KBM-7 (cell line): ENCODE results near the gene ADGRL1.
"Not testable (repeated sequence)": the region's sequence is repeated elsewhere in the genome, so short reads cannot be mapped to it uniquely, and the experiment has no call there.

ENCODE experiments used
- DNase-seq: peaks from one replicate; pipeline ENCODE4 v3.0.0-alpha.2; 2015
- in situ Hi-C: fragments of 300-500 bp; cut with MboI; formaldehyde crosslinking; loops from 2 replicates; pipeline ENCODE4 v1.14.3; 2020; ENCODE audit warnings: low sequenced_read_pairs, low pct_unique_long_range_greater_than_20kb, mixed read lengths

ADGRL1 gene

DNA sequence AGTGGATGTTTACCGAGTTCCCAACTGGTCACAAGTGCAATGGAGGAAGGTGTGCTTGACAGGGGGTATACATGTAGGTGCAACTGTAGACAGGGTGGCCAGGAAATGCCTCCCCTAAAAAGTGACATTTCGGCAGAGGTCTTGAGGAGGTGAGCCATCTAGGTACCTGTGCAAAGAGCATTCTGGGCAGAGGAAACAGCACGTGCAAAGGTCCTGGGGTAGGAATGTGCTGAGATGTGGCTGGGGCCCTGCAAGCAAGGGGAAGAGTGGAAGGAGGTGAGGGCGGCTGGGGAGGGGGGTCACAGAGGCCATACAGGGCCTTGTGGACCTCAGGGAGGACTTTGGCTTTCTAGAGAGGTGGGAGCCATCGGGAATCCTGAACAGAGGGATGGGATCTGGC lies 8.1 kb downstream of the ADGRL1 start:
- in situ Hi-C loops: no loop called here
- DNase-seq: no peak

- DNase-seq, in situ Hi-C loops: not testable (repeated sequence)
Measured at GRCh38 chr19:14197288-14197687, 8.7 kb downstream of the ADGRL1 start.

DNA sequence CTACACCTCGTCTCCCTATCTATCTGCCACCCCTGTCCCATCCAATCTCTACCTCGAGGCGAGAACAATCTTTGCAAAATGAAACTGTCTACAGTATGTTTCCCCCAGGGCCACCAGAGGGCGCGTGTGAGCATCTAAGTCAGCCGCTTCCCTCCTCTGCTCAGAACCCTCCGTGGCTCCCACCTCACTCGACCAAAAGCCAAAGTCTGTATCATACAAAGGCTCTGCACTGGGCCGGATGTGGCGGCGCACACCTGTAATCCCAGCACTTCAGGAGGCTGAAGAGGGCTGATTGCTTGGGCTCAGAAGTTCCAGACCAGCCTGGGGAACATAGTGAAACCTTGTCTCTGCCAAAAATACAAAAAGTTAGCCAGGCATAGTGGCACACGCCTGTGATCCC lies 9.9 kb downstream of the ADGRL1 start:
- in situ Hi-C loops: not testable (repeated sequence)
- peak; percentile 61 for DNase-seq

DNA sequence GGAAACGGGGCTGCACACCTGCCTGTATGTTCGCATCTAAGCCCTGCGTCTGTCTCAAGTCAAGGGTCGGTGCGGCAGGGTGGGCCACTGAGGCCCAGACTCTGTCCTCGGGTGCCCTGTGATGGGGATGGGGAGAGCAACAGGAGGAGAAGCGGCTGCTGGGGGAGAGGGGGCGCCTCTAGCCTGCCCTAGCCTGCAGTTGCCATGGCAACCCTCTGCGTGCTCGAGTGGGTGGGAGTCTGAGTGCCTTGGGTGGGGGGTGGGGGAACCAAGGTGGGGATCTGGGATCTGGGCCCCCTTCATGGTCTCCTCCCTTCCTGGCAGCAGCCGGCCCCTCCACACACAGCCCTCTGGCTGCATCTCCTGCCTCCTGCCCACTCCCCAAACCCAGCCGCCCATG lies 10.8 kb downstream of the ADGRL1 start:
- DNase-seq, in situ Hi-C loops: not testable (repeated sequence)

DNA sequence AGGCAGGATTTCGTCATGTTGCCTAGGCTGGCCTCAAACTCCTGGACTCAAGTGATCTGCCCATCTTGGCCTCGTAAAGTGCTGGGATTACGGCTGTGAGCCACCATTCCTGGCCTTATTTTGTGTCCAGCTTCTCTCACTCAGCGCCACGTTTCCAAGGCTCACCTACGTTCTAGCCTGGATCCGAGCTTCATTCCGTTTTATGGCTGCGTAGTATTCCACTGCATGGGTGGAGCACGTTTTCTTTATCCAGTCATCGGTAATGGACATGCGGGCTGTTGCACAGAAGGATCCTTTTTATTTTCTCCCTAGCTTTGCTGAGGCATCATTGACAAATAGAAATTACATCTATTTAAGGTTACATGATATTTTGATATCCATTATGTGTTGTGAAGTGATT lies 16.6 kb downstream of the ADGRL1 start:
- in situ Hi-C loops: no loop called here
- DNase-seq: no peak

DNA sequence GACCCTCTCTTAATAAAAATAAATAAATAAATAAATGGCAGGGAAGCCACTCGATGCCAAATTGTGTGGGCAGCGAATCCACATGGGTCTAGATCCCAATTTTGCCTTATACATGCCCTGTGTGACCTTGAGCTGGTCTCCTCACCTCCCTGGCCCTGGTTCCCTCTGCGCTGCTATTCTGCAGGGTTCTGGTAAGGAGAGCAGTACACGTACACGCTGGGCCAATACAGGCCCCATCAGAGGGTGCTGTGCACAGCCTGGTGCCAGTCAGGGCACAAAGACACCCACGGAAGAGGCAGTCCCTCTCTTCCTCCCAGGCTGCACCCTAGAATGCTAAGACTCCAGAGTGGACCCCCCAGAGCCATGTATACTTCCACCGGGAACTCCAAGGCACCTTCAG lies 17.9 kb downstream of the ADGRL1 start:
- in situ Hi-C loops: not testable (repeated sequence)

DNA sequence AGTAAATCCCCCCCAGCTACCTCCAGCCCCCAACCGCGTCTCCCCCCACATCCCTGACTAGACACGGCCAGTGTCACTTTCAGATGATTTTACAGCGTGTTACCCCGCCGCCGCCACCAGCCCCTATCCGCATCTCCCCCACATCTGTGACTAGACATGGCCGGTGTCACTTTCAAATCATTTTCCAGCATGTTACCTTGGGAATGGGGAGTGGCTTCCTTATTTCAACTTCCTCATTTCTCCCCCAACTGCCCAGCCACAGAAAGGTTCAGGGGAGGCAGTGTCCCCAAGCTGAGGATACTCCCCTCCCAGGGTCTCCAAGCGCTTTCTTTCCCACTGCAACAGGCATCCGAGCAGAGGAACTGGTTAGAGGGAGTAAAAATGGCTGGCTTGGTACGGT lies 18.4 kb downstream of the ADGRL1 start:
- DNase-seq: peak; percentile 95

More for the DNA sequence above, 17.9 kb downstream of the ADGRL1 start:
- DNase-seq: not testable (repeated sequence)

DNA sequence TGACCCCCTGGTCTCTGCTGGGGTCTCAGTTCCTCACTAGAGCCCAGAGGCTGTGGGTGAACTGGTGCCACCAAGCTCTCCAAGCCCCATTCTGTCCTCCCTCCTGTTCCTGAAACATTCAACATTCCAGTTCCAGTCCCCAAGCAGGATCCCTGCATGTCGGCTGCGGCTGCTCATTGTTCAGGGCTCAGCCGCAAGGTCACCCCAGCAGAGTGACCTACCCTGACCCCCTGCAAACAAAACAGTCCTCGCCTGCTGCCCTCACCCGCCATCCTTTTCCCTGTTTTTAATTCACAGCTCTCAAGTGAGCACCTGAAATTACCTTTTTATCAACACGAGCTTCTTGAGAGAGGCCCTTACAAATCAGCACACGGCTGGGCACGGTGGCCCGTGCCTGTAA lies 19.3 kb downstream of the ADGRL1 start:
- in situ Hi-C loops, DNase-seq: not testable (repeated sequence)

More for the DNA sequence above, 18.4 kb downstream of the ADGRL1 start:
- in situ Hi-C loops: no loop called here

GRCh38 chr19:14185691-14186090 lies 20.3 kb downstream of the ADGRL1 start:
- in situ Hi-C loops: not testable (repeated sequence)

DNA sequence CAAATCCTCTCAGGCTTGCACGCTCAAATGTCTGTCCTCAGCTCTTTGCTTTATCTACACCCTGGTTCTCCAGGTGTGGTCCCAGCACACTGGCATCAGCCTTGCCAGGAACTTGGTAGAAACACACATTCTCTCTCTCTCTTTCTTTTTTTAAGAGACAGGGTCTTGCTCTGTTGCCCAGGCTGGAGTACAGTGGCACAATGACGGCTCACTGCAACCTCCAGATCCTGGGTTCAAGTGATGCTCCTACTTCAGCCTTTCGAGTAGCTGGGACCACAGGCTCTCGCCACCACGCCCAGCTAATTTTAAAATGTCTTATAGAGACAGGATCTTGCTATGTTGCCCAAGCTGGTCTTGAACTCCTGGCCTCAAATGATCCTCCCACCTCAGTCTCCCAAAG lies 20.8 kb downstream of the ADGRL1 start:
- DNase-seq: no peak
- in situ Hi-C loops: no loop called here

More at GRCh38 chr19:14185691-14186090, 20.3 kb downstream of the ADGRL1 start:
- DNase-seq: not testable (repeated sequence)

GRCh38 chr19:14183741-14184350 lies 22.1 kb downstream of the ADGRL1 start:
- in situ Hi-C loops: no loop called here
- DNase-seq: no peak

DNA sequence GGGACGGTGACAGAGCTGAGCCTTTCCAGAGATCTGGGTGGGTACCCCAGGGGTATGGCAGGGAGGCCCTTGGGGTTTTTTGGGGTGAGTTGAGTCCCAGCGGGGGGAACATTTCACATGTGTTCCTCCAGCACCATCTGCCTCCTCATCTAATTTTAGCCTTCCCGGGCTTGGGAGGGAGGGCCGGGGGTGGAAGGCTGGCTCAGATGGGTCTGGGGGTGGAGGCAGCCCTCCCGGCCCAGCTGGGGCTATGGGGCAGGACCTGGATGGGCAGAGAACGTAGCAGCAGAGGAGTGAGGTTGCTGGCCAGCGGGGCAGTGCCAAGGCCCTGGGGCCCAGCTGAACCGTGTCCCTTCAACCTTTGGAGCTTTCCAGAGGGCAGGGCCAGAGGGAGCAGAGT lies 23.5 kb downstream of the ADGRL1 start:
- in situ Hi-C loops: no loop called here
- no peak for DNase-seq

DNA sequence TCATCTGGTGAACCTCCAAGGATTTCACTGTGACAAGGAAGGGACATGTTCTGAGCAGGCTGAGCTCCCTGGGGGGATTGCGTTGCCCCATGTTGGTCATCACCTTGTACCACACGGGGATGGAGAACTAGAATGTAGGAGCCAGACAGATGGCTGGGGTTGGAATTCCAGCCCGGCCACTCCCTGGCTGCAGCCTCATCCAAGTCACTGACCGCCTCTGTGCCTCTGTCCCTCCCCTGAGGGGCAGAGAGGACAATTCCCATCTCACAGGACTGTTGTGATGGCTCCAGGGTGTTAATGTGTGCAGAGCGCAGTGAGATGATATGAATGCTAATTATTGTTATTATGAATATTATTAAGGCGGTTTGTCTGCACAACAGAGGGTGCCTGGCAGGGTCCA lies 24.1 kb downstream of the ADGRL1 start:
- in situ Hi-C loops: no loop called here
- DNase-seq: no peak

- DNase-seq, in situ Hi-C loops: not testable (repeated sequence)
Measured at GRCh38 chr19:14181199-14181598, 24.8 kb downstream of the ADGRL1 start.

DNA sequence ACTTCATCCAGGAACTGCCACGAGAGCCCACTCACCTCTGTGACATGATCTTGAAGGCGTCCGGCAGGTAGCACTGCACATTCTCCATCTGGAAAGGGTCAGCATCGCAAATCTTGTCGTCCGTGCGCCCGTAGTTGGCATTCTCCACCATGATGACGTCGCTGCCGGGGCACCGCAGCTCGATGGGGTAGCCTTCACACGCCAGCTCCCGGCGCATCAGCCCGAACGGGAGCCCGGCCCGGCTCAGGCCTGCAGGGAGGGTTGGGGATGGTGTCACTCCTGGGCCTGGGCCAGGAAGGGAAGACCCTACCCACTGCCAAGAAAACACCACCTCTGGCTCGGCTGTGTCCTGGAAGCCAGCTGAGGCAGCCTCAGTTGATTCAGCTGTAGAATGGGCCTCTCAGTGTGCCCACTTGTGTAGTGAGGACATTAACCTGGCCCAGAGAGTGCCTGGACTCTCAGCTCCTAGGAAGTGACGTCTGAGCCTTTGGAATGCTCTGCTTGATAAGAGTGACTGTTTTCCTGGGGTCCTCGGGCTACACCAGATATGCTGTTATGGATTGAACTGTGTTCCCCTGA lies 28.4 kb downstream of the ADGRL1 start:
- in situ Hi-C loops: no loop called here
- no peak for DNase-seq

- no peak for DNase-seq
Measured at GRCh38 chr19:14175351-14175792, 30.6 kb downstream of the ADGRL1 start.

GRCh38 chr19:14174883-14175282 lies 31.1 kb downstream of the ADGRL1 start:
- in situ Hi-C loops: no loop called here
- DNase-seq: no peak

More at GRCh38 chr19:14175351-14175792, 30.6 kb downstream of the ADGRL1 start:
- in situ Hi-C loops: no loop called here

DNA sequence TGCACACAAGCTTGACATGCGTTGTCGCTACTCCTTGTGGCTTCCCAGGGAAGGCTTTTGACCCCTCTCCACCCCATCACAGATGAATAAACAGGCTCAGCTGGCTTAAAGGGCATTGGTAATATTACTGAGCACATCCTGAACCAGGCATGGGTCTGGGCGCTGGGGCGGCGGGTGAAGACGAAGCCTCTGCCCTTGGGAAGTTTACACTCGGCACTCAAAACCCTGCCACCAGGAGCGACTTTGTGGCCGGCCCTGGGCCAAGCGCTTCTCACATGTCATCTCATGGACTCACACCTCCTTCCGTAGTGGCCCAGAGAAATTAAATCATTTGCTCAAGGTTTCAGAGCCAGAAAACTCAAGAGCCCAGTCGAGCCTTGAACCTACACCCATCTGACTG lies 37.0 kb downstream of the ADGRL1 start:
- DNase-seq: no peak
- in situ Hi-C loops: no loop called here

GRCh38 chr19:14168259-14168972 lies 37.6 kb downstream of the ADGRL1 start:
- no peak for DNase-seq
- in situ Hi-C loops: no loop called here

GRCh38 chr19:14167576-14168138 lies 38.3 kb downstream of the ADGRL1 start:
- in situ Hi-C loops: no loop called here
- DNase-seq: no peak
